GM23338 (cell line): ENCODE data around the gene ARHGEF16. TPM values are rescaled to one million over a fixed set of nuclear protein-coding genes. Genes with fewer than 3 reads are reported as not detected.

Experiments
- CREB1 ChIP-seq: fragments of 250-450 bp; sonication (Bioruptor Pico); IDR thresholded peaks from 2 replicates; pipeline ENCODE4 v1.5.0; 2020; ENCODE audit warnings: low read depth, mild to moderate bottlenecking, moderate library complexity
- EZH2 ChIP-seq: fragments of 200-600 bp; sonication (generic); IDR thresholded peaks from one replicate; pipeline ENCODE4 v1.8.0; 2017; ENCODE audit warnings: antibody characterized with exemption, mild to moderate bottlenecking, low read depth; ENCODE audit not compliant: unreplicated experiment
- EZH2phosphoT487 ChIP-seq: fragments of 200-600 bp; sonication (generic); IDR thresholded peaks from one replicate; pipeline ENCODE4 v1.8.1; 2018; ENCODE audit warnings: antibody characterized with exemption; ENCODE audit not compliant: unreplicated experiment
- JUNB ChIP-seq: IDR thresholded peaks from one replicate; pipeline ENCODE4 v1.6.1; 2016; ENCODE audit warnings: antibody characterized with exemption; ENCODE audit not compliant: unreplicated experiment
- POLR2AphosphoS5 ChIP-seq: IDR thresholded peaks from 2 replicates; pipeline ENCODE4 v1.6.1; 2016; ENCODE audit warnings: antibody characterized with exemption, low read depth
- STAT1 ChIP-seq: IDR thresholded peaks from one replicate; pipeline ENCODE4 v1.6.1; 2016; ENCODE audit warnings: antibody characterized with exemption; ENCODE audit not compliant: unreplicated experiment
- ZNF331 ChIP-seq: fragments of 250-450 bp; sonication (Bioruptor Pico); IDR thresholded peaks from 2 replicates; pipeline ENCODE4 v1.5.0; 2020; ENCODE audit warnings: low read depth, mild to moderate bottlenecking, moderate library complexity
- polyA plus RNA-seq: library from polyadenylated mRNA; unstranded; fragments of >200 nt; fragmentation: Nextera tagmentation; extraction: Ambion mirVana; gene quantifications from 2 replicates; pipeline ENCODE4 v1.2.1, GENCODE V29; 2016
- total RNA-seq: library from RNA; depleted of rRNA; stranded (reverse); fragments of >200 nt; shearing (Covaris generic); gene quantifications from 2 replicates; pipeline ENCODE4 v1.2.3, GENCODE V29; 2014
- TF ChIP-seq, protein P1 (sequence below): fragments of 250-450 bp; sonication (Bioruptor Pico); IDR thresholded peaks from 2 replicates; pipeline ENCODE4 v1.5.0; 2020; ENCODE audit warnings: mild to moderate bottlenecking, moderate library complexity
- TF ChIP-seq, protein P2 (sequence below): IDR thresholded peaks from one replicate; pipeline ENCODE4 v1.6.1; 2018; ENCODE audit warnings: antibody characterized with exemption; ENCODE audit not compliant: unreplicated experiment
- TF ChIP-seq, protein P3 (sequence below): IDR thresholded peaks from 2 replicates; pipeline ENCODE4 v1.6.1; 2016; ENCODE audit warnings: antibody characterized with exemption

ARHGEF16 gene
- total and polyA plus RNA-seq, 2 experiments from 2014 or later: 12.2 to 29.3 TPM

DNA sequence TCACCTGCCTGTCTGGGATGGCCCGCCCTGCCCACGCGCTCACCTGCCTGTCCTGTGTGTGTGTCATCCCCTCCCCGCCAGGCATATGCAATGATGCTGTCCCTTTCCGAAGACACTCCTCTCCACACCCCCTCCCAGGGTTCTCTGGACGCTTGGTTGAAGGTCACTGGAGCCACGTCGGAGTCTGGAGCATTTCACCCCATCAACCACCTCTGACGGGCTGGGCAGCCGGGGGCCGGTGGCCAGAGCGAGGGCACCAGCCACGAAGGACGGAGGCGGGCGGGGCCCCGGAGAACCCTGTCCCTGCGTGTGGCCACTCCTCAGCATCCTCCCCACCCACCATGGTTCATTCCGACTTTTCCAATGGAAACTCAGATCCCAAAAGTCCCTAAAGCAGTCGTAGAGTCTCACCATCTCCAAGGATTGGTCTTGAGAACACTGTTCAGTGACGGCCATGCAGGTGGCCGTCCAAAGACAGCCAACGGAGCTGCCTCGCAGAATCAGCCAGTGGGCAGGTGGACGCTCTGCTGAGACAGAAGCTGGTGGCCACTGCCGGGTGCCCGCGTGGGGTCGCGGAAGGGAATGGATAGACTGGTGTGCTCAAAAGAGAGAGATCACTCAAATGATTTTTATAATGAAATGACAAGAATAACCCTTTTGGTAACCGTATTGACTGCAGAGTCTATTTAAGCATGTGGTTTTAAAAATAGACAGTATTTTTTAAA lies 20.7 kb upstream of the ARHGEF16 start (continued):
- TF ChIP-seq, protein P1, sequence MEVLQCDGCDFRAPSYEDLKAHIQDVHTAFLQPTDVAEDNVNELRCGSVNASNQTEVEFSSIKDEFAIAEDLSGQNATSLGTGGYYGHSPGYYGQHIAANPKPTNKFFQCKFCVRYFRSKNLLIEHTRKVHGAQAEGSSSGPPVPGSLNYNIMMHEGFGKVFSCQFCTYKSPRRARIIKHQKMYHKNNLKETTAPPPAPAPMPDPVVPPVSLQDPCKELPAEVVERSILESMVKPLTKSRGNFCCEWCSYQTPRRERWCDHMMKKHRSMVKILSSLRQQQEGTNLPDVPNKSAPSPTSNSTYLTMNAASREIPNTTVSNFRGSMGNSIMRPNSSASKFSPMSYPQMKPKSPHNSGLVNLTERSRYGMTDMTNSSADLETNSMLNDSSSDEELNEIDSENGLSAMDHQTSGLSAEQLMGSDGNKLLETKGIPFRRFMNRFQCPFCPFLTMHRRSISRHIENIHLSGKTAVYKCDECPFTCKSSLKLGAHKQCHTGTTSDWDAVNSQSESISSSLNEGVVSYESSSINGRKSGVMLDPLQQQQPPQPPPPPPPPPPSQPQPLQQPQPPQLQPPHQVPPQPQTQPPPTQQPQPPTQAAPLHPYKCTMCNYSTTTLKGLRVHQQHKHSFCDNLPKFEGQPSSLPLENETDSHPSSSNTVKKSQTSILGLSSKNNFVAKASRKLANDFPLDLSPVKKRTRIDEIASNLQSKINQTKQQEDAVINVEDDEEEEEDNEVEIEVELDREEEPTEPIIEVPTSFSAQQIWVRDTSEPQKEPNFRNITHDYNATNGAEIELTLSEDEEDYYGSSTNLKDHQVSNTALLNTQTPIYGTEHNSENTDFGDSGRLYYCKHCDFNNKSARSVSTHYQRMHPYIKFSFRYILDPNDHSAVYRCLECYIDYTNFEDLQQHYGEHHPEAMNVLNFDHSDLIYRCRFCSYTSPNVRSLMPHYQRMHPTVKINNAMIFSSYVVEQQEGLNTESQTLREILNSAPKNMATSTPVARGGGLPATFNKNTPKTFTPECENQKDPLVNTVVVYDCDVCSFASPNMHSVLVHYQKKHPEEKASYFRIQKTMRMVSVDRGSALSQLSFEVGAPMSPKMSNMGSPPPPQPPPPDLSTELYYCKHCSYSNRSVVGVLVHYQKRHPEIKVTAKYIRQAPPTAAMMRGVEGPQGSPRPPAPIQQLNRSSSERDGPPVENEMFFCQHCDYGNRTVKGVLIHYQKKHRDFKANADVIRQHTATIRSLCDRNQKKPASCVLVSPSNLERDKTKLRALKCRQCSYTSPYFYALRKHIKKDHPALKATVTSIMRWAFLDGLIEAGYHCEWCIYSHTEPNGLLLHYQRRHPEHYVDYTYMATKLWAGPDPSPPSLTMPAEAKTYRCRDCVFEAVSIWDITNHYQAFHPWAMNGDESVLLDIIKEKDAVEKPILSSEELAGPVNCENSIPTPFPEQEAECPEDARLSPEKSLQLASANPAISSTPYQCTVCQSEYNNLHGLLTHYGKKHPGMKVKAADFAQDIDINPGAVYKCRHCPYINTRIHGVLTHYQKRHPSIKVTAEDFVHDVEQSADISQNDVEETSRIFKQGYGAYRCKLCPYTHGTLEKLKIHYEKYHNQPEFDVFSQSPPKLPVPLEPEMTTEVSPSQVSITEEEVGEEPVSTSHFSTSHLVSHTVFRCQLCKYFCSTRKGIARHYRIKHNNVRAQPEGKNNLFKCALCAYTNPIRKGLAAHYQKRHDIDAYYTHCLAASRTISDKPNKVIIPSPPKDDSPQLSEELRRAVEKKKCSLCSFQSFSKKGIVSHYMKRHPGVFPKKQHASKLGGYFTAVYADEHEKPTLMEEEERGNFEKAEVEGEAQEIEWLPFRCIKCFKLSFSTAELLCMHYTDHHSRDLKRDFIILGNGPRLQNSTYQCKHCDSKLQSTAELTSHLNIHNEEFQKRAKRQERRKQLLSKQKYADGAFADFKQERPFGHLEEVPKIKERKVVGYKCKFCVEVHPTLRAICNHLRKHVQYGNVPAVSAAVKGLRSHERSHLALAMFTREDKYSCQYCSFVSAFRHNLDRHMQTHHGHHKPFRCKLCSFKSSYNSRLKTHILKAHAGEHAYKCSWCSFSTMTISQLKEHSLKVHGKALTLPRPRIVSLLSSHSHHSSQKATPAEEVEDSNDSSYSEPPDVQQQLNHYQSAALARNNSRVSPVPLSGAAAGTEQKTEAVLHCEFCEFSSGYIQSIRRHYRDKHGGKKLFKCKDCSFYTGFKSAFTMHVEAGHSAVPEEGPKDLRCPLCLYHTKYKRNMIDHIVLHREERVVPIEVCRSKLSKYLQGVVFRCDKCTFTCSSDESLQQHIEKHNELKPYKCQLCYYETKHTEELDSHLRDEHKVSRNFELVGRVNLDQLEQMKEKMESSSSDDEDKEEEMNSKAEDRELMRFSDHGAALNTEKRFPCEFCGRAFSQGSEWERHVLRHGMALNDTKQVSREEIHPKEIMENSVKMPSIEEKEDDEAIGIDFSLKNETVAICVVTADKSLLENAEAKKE: no peak
- TF ChIP-seq STAT1: no peak
- TF ChIP-seq JUNB: no peak
- TF ChIP-seq ZNF331 (CRISPR knock-in tag): no peak
- no peak for TF ChIP-seq EZH2phosphoT487
- no peak for TF ChIP-seq CREB1 (CRISPR knock-in tag)
- TF ChIP-seq, protein P2, sequence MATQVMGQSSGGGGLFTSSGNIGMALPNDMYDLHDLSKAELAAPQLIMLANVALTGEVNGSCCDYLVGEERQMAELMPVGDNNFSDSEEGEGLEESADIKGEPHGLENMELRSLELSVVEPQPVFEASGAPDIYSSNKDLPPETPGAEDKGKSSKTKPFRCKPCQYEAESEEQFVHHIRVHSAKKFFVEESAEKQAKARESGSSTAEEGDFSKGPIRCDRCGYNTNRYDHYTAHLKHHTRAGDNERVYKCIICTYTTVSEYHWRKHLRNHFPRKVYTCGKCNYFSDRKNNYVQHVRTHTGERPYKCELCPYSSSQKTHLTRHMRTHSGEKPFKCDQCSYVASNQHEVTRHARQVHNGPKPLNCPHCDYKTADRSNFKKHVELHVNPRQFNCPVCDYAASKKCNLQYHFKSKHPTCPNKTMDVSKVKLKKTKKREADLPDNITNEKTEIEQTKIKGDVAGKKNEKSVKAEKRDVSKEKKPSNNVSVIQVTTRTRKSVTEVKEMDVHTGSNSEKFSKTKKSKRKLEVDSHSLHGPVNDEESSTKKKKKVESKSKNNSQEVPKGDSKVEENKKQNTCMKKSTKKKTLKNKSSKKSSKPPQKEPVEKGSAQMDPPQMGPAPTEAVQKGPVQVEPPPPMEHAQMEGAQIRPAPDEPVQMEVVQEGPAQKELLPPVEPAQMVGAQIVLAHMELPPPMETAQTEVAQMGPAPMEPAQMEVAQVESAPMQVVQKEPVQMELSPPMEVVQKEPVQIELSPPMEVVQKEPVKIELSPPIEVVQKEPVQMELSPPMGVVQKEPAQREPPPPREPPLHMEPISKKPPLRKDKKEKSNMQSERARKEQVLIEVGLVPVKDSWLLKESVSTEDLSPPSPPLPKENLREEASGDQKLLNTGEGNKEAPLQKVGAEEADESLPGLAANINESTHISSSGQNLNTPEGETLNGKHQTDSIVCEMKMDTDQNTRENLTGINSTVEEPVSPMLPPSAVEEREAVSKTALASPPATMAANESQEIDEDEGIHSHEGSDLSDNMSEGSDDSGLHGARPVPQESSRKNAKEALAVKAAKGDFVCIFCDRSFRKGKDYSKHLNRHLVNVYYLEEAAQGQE: no peak
- TF ChIP-seq POLR2AphosphoS5: no peak
- TF ChIP-seq, protein P3, sequence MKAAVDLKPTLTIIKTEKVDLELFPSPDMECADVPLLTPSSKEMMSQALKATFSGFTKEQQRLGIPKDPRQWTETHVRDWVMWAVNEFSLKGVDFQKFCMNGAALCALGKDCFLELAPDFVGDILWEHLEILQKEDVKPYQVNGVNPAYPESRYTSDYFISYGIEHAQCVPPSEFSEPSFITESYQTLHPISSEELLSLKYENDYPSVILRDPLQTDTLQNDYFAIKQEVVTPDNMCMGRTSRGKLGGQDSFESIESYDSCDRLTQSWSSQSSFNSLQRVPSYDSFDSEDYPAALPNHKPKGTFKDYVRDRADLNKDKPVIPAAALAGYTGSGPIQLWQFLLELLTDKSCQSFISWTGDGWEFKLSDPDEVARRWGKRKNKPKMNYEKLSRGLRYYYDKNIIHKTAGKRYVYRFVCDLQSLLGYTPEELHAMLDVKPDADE: no peak
- no peak for TF ChIP-seq EZH2
